HEK293T (cell line): ENCODE results near the gene TCF3.

Experiments used
- CTCF ChIA-PET: fragments of 350-600 bp; formaldehyde crosslinking; extraction: SDS; loops from one replicate; lab custom pipeline; 2021; ENCODE audit warnings: antibody characterized with exemption, inconsistent platforms; lab: Yijun Ruan, JAX
- POLR2A ChIA-PET: fragments of 350-600 bp; formaldehyde crosslinking; extraction: SDS; loops from one replicate; lab custom pipeline; 2020; ENCODE audit warnings: antibody characterized with exemption, inconsistent platforms; lab: Yijun Ruan, JAX
- DNase-seq: peaks from one replicate; pipeline ENCODE4 v3.0.0; 2012; ENCODE audit warnings: mixed read lengths; ENCODE audit errors: extremely low spot score
- ARNT ChIP-seq: fragments of 450-650 bp; IDR thresholded peaks from 2 replicates; pipeline ENCODE4 v1.6.1; 2017; ENCODE audit warnings: mild to moderate bottlenecking
- BHLHE40 ChIP-seq: fragments of 450-650 bp; IDR thresholded peaks from 2 replicates; pipeline ENCODE4 v1.6.1; 2016; ENCODE audit warnings: mild to moderate bottlenecking, moderate library complexity, borderline replicate concordance
- CTBP1 ChIP-seq: fragments of 450-650 bp; IDR thresholded peaks from 2 replicates; pipeline ENCODE4 v1.6.1; 2016; ENCODE audit warnings: borderline replicate concordance
- ELF4 ChIP-seq: fragments of 450-650 bp; IDR thresholded peaks from 2 replicates; pipeline ENCODE4 v1.6.1; 2017; ENCODE audit warnings: antibody characterized with exemption
- FOXA1 ChIP-seq: fragments of 450-650 bp; IDR thresholded peaks from 2 replicates; pipeline ENCODE4 v1.6.1; 2016; ENCODE audit warnings: mild to moderate bottlenecking
- FOXK2 ChIP-seq: fragments of 450-650 bp; IDR thresholded peaks from 2 replicates; pipeline ENCODE4 v1.6.1; 2016; ENCODE audit warnings: mild to moderate bottlenecking
- FOXM1 ChIP-seq: fragments of 450-650 bp; IDR thresholded peaks from 2 replicates; pipeline ENCODE4 v1.6.1; 2017; ENCODE audit warnings: mild to moderate bottlenecking, borderline replicate concordance
- HDGF ChIP-seq: fragments of 450-650 bp; IDR thresholded peaks from 2 replicates; pipeline ENCODE4 v1.6.1; 2017; ENCODE audit warnings: antibody characterized with exemption, borderline replicate concordance
- L3MBTL2 ChIP-seq: fragments of 450-650 bp; conservative IDR thresholded peaks from 2 replicates; pipeline ENCODE4 v1.6.1; 2016; ENCODE audit warnings: mild to moderate bottlenecking
- LEF1 ChIP-seq: fragments of 450-650 bp; IDR thresholded peaks from 2 replicates; pipeline ENCODE4 v1.6.1; 2017; ENCODE audit warnings: mild to moderate bottlenecking, borderline replicate concordance
- NFRKB ChIP-seq: fragments of 450-650 bp; IDR thresholded peaks from 2 replicates; pipeline ENCODE4 v1.6.1; 2016; ENCODE audit warnings: mild to moderate bottlenecking, moderate library complexity
- SP1 ChIP-seq: fragments of 450-650 bp; IDR thresholded peaks from 2 replicates; pipeline ENCODE4 v1.6.1; 2017
- SUZ12 ChIP-seq: fragments of 450-650 bp; IDR thresholded peaks from 2 replicates; pipeline ENCODE4 v1.6.1; 2016; ENCODE audit warnings: mild to moderate bottlenecking
- TARDBP ChIP-seq: fragments of 450-650 bp; IDR thresholded peaks from 2 replicates; pipeline ENCODE4 v1.6.1; 2016
- ZNF384 ChIP-seq: fragments of 450-650 bp; IDR thresholded peaks from 2 replicates; pipeline ENCODE4 v1.6.1; 2016
- TF ChIP-seq, protein P1 (sequence below): fragments of 450-650 bp; IDR thresholded peaks from 2 replicates; pipeline ENCODE4 v1.6.1; 2016

The TCF3 gene

DNA sequence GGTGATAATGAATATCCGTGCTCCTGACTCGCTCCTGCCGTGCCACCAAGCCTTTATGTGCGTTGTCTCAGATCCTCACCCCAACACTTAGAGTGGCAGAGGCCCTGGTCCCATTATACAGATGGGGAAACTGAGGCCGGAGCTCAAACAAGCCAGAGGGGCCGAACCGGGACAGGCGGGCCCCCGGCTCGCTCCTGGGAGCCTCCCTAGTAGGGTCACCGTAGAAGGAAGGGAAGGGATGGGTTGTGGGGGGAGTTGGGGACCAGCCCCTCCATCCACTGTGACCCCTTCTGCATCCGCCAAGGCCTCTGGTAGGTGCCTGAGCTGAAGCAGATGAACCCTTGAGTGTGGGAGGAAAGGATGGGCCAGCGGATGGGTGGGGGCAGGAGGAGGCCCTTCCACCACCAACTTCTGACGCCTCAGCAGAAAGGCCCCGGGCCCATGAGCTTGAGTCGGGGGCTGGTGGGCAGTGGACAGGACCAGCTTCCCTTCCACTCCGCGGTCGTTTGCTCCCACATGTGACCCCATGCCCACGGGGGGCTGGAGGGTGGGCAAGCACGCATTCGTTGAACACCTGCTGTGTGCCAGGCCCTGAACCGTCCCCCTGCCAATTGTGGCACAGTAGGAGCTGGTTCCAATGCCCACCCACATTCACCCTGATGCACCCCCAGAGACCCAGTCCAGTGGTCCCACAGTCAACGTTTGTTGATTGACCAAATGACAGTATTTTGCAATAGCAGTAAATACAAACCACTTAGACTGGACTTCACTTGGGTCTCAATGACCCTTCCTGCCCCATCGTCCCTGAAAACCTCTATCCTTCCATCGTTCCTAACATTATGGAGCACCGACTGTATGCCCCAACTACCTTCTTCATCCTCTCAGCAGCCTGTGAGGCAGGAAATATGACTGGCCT, 24.2 kb upstream of the TCF3 start:
- TF ChIP-seq ARNT (no peak), ELF4 (no peak), ZNF384 (no peak), NFRKB (no peak), FOXM1 (no peak), SP1 (no peak), LEF1 (no peak), HDGF (no peak), FOXK2 (no peak), L3MBTL2 (no peak), FOXA1 (no peak)
- TF ChIP-seq, protein P1, sequence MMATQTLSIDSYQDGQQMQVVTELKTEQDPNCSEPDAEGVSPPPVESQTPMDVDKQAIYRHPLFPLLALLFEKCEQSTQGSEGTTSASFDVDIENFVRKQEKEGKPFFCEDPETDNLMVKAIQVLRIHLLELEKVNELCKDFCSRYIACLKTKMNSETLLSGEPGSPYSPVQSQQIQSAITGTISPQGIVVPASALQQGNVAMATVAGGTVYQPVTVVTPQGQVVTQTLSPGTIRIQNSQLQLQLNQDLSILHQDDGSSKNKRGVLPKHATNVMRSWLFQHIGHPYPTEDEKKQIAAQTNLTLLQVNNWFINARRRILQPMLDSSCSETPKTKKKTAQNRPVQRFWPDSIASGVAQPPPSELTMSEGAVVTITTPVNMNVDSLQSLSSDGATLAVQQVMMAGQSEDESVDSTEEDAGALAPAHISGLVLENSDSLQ, result no peak
- ChIA-PET POLR2A (no interaction called here), CTCF (no interaction called here)
- no peak for DNase-seq

DNA sequence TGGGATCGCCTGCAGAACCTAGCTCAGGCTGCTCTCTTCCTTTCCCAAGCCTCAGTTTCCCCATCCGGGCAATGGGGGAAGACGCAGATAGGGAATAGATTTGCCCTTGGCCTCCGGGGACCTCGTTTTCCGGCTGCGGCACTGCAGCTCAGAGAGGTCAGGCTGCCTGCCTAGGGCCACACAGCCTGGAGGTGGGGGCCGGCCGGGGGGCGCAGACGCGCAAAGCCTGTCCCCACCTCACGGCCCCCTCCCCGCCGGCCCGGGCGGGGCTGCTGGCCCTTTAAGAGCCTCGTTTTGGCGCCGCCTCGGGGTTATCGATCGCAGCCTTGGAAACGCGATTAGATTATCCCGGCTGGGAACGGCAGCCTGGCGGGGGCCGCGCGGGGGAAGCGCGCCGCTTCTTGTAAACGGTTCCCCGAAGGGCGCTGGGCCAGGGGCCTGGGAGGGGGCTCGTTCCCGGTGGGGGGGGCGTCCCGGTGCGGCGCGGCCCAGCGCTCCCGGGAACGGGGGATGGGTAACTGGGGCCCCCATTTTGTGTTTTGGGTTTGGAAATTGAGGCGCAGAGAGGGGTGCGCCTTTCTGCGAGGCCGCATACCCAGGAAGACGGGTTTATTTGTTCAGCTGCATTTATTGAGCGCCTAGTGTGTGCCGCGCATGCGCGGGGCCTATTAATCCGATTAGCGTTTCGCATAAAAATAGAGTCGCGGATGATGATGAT, 23.4 kb upstream of the TCF3 start:
- no peak for DNase-seq
- TF ChIP-seq CTBP1 (no peak), FOXK2 (no peak), ELF4 (no peak), LEF1 (no peak), ARNT (no peak), TARDBP (no peak), SP1 (no peak), SUZ12 (no peak), BHLHE40 (no peak), L3MBTL2 (no peak)
- ChIA-PET POLR2A (no interaction called here), CTCF (no interaction called here)

DNA sequence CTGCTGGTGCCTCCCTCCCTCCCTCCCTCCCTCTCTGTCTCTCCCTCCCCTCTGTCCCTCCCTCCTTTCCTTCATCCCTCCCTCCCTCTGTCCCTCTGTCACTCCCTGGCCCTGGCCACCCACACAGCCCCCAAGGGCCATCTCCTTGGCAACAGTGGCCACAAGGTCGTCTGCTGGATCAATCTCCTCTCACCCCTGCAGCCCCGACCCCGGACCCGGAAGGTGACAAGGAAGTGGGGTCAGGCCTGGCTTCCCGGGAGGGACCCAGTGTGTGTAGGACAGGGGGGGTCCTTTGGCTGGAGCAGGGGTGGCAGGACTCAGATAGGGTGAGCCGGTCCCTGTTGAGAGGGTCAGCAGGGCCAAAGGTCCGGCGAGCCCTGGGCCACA, 21.9 kb upstream of the TCF3 start:
- no peak for DNase-seq
- POLR2A ChIA-PET, result interaction anchor here (0.7 kb wide), 1 partner anchor 109 kb away, joined by 3 read pairs; no protein-coding TSS in a partner anchor
- TF ChIP-seq FOXK2 (no peak), ARNT (no peak), L3MBTL2 (no peak), HDGF (no peak), FOXA1 (no peak), BHLHE40 (no peak), FOXM1 (no peak), TARDBP (no peak), SP1 (no peak)
- TF ChIP-seq, protein P1, result no peak
- CTCF ChIA-PET, result interaction anchor here (0.6 to 2.4 kb wide), 3 partner anchors 118 to 152 kb away, joined by 3 to 9 read pairs (median 4); no protein-coding TSS in a partner anchor

DNA sequence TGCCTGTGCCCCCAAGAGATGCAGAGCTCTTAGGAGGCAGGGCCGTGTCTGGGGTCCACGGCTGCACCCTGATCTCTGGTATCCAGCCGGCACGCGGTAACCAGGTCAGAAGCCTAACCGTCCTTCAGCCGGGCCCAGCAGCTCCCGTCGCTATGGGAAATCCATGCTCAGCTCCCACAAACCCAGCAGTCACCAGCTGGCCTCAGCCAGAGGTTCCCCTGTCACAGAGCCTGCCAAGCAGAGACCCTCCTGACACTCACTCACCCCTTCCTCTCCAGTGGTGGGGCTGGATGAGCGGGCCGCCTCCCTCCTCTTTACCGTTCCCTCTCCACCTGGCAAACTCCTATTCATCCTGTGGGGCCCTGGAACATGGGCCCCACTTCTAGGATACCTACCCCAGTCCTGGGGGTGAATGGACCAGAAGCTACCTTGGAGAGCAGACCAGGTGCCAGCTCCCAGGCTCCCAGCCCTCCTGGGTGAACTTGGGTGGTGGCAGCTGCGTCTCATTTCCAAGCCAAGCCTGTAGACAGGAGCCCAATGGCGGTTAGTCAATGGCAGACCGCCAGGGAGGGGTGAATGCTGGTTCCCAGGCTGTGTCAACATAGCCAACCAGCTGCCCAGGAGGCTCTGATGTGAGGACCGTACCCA, 21.4 kb upstream of the TCF3 start:
- DNase-seq, result no peak
- ChIA-PET POLR2A (interaction anchor here (0.7 to 1.3 kb wide), 2 partner anchors 83 to 109 kb away, joined by 3 to 4 read pairs; no protein-coding TSS in a partner anchor), CTCF (interaction anchor here (0.6 to 2.4 kb wide), 4 partner anchors 119 to 152 kb away, joined by 3 to 9 read pairs (median 6); no protein-coding TSS in a partner anchor)
- TF ChIP-seq CTBP1 (no peak), ZNF384 (no peak), BHLHE40 (no peak), ELF4 (no peak), FOXA1 (no peak), TARDBP (no peak), NFRKB (no peak), FOXK2 (no peak), LEF1 (no peak), FOXM1 (no peak), SUZ12 (no peak), HDGF (no peak)

DNA sequence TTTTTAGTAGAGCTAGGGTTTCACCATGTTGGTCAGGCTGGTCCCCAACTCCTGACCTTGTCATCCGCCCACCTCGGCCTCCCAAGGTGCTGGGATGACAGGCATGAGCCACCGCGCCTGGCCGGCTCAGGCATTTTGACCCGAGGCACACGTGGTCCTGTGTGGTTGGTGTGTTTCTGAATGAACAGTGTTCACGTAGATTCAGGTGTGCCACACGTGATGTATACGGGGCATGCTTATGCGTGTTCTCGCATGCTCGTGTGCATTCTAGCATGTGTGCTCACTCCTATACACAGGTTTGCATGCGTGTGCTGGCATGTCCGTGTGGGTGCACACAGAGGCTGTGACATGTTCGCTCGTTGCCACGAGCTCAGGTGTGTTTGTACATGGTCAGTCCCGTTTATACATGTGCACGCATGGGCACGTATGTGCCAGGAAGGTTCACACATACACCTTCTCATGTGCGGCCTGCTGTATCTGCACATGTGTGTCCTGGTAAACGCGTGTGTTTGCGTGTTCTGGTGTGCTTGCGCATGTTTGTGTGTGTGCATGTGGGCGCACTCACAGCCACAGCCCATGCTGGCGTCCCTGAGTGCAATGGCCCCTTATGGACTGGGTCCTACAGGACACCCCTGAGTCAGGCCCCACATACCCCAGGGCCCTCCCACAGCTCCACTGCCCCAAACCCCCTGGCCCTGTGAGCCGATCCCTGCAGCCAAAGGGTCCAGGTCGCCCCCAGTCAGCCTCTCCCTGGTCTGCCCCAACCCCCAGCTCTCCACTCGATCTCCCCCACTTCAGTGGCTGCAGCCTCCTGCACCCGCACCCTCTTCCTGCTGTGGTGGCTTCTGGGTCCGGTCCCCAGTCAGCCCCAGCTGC, 20.6 kb upstream of the TCF3 start:
- DNase-seq, result no peak
- POLR2A ChIA-PET, result interaction anchor here (0.7 to 1.3 kb wide), 4 partner anchors 60 to 108 kb away, joined by 3 to 4 read pairs (median 3); no protein-coding TSS in a partner anchor
- TF ChIP-seq, protein P1, result no peak
- TF ChIP-seq BHLHE40, result no peak
- no peak for TF ChIP-seq SP1
- no peak for TF ChIP-seq CTBP1
- TF ChIP-seq ARNT, result no peak
- TF ChIP-seq L3MBTL2, result no peak
- TF ChIP-seq FOXM1, result no peak
- TF ChIP-seq FOXA1, result no peak
- no peak for TF ChIP-seq SUZ12
- TF ChIP-seq HDGF, result no peak
- CTCF ChIA-PET, result interaction anchor here (0.6 to 2.4 kb wide), 21 partner anchors 8 to 157 kb away, joined by 3 to 24 read pairs (median 4); partner anchors contain the start of gene UQCR11
